ENCODE measurements around the gene CYP27B1.
A peak's percentile ranks its signal among the peaks of the same experiment; 100 is the strongest.

GRCh38 chr12:57754411-57755193 lies 12.3 kb downstream of the CYP27B1 start, which contains the start of gene MARCHF9:
- TF ChIP-seq, protein P1, sequence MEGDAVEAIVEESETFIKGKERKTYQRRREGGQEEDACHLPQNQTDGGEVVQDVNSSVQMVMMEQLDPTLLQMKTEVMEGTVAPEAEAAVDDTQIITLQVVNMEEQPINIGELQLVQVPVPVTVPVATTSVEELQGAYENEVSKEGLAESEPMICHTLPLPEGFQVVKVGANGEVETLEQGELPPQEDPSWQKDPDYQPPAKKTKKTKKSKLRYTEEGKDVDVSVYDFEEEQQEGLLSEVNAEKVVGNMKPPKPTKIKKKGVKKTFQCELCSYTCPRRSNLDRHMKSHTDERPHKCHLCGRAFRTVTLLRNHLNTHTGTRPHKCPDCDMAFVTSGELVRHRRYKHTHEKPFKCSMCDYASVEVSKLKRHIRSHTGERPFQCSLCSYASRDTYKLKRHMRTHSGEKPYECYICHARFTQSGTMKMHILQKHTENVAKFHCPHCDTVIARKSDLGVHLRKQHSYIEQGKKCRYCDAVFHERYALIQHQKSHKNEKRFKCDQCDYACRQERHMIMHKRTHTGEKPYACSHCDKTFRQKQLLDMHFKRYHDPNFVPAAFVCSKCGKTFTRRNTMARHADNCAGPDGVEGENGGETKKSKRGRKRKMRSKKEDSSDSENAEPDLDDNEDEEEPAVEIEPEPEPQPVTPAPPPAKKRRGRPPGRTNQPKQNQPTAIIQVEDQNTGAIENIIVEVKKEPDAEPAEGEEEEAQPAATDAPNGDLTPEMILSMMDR (IDR thresholded peaks at IDR 0.05) = peak in 1 of 7 experiments; percentile 4
- TF ChIP-seq POLR2A (IDR thresholded peaks at IDR 0.05) (no peak), POLR2AphosphoS5 (IDR thresholded peaks at IDR 0.05) (peak in 1 of 3 donors; percentile 19)

Data from stomach (tissue), 4 donors.